HCT116 (cell line): ENCODE results near the gene WDR20. TPM values are rescaled to one million over a fixed set of nuclear protein-coding genes. Genes with fewer than 3 reads are reported as not detected.

Experiments
- ATAC-seq: fragments of 200-7000 bp; cut with Tn5 transposase; 2 replicates; pipeline ENCODE4 v1.9.1; 2020; ENCODE audit warnings: mild to moderate bottlenecking, moderate library complexity
- BruUV-seq: library from RNA; stranded (reverse); fragments of 400-500 nt; replicated peaks from 2 replicates; lab custom pipeline; 2021; lab: Mats Ljungman, UMichigan
- CTCF ChIA-PET: fragments of 300-600 bp; sonication (Branson Sonifier 250); formaldehyde crosslinking; loops from one replicate; lab custom pipeline; 2021; ENCODE audit warnings: antibody characterized with exemption; lab: Charles Lee
- POLR2A ChIA-PET: fragments of 300-600, 350-600 bp; sonication (Branson Sonifier 250); formaldehyde crosslinking; loops from one replicate; lab custom pipeline; 2021; ENCODE audit warnings: antibody characterized with exemption; lab: Charles Lee
- RAD21 ChIA-PET, 2 experiments: fragments of 300-600 bp; sonication (Branson Sonifier 250); formaldehyde crosslinking; loops; one replicate each; lab custom pipeline; 2023; ENCODE audit warnings: low total read pairs in 2 of 2; ENCODE audit not compliant: uncharacterized antibody in 2 of 2, unreplicated experiment in 2 of 2, low non-redundant PET in 1 of 2; lab: Charles Lee
- DNase-seq: peaks from one replicate; pipeline ENCODE4 v3.0.0-alpha.2; 2010; ENCODE audit warnings: low read depth, low spot score
- H2AFZ ChIP-seq: fragments of 200-600 bp; shearing (Covaris generic), sonication (generic); 2 replicates; pipeline ENCODE4 v1.6.1; 2017; ENCODE audit warnings: low read depth, mixed run types, mixed read lengths, antibody characterized with exemption, low read length; ENCODE audit not compliant: poor library complexity, severe bottlenecking
- H3K27ac ChIP-seq: 2 replicates; pipeline ENCODE4 v1.5.1; 2012; ENCODE audit warnings: low read depth, low read length
- H3K27me3 ChIP-seq: fragments of 200-600 bp; sonication (generic); 2 replicates; pipeline ENCODE4 v1.6.1; 2016; ENCODE audit warnings: mixed run types, low read length, mixed read lengths; ENCODE audit not compliant: insufficient read depth
- H3K36me3 ChIP-seq, 2 experiments: fragments of 200-500 bp in 1 of 2; fragments of 200-600 bp in 1 of 2; sonication (Bioruptor generic) in 1 of 2; sonication (generic) in 1 of 2; 2 replicates each; pipeline versions ENCODE4 v1.5.1 to v1.6.1; 2014 to 2016; ENCODE audit warnings: low read length in 2 of 2, inconsistent platforms in 1 of 2, mixed read lengths in 1 of 2, mixed run types in 1 of 2; ENCODE audit not compliant: insufficient read depth in 2 of 2, control insufficient read depth in 1 of 2
- H3K4me1 ChIP-seq, 2 experiments: fragments of 200-600 bp in 1 of 2; sonication (generic) in 1 of 2; 2 replicates each; pipeline versions ENCODE4 v1.5.1 to v1.6.1; 2012 to 2017; ENCODE audit warnings: low read length in 2 of 2, inconsistent platforms in 1 of 2, mild to moderate bottlenecking in 1 of 2, mixed read lengths in 1 of 2, mixed run types in 1 of 2, moderate library complexity in 1 of 2; ENCODE audit not compliant: insufficient read depth in 2 of 2, control insufficient read depth in 1 of 2
- H3K4me2 ChIP-seq: fragments of 200-600 bp; sonication (generic); 2 replicates; pipeline ENCODE4 v1.6.1; 2017; ENCODE audit warnings: mixed run types, low read length, mixed read lengths
- H3K4me3 ChIP-seq, 2 experiments: fragments of 200-600 bp in 1 of 2; sonication (generic) in 1 of 2; replicated peaks in 1 of 2; 2 replicates each; pipeline ENCODE4 v1.5.1; 2011 to 2016; ENCODE audit warnings: low read length in 2 of 2, control low read depth in 1 of 2, low read depth in 1 of 2, mild to moderate bottlenecking in 1 of 2, mixed read lengths in 1 of 2, mixed run types in 1 of 2
- H3K79me2 ChIP-seq: fragments of 200-600 bp; sonication (generic); 2 replicates; pipeline ENCODE4 v1.6.1; 2017; ENCODE audit warnings: mild to moderate bottlenecking, mixed run types, low read length, moderate library complexity, mixed read lengths; ENCODE audit not compliant: insufficient read depth
- H3K9ac ChIP-seq: fragments of 200-600 bp; sonication (generic); 2 replicates; pipeline ENCODE4 v1.6.1; 2016; ENCODE audit warnings: low read length, mixed read lengths
- H3K9me2 ChIP-seq: fragments of 200-600 bp; sonication (generic), shearing (Covaris generic); 2 replicates; pipeline ENCODE4 v1.6.1; 2017; ENCODE audit warnings: mixed run types, mild to moderate bottlenecking, moderate library complexity; ENCODE audit not compliant: insufficient read depth
- H3K9me3 ChIP-seq, 2 experiments: fragments of 200-500 bp in 1 of 2; fragments of 200-600 bp in 1 of 2; sonication (Bioruptor generic) in 1 of 2; sonication (generic) in 1 of 2; 2 replicates each; pipeline ENCODE4 v1.6.1; 2014 to 2017; ENCODE audit warnings: low read length in 2 of 2, mixed read lengths in 2 of 2, inconsistent platforms in 1 of 2, low read depth in 1 of 2, mild to moderate bottlenecking in 1 of 2, mixed run types in 1 of 2, moderate library complexity in 1 of 2; ENCODE audit not compliant: control insufficient read depth in 1 of 2, insufficient read depth in 1 of 2
- H4K20me1 ChIP-seq: fragments of 200-600 bp; sonication (generic), shearing (Covaris generic); 2 replicates; pipeline ENCODE4 v1.6.1; 2017; ENCODE audit warnings: mixed run types, mild to moderate bottlenecking, moderate library complexity; ENCODE audit not compliant: insufficient read depth
- CBX3 ChIP-seq: IDR thresholded peaks from 2 replicates; pipeline ENCODE4 v1.6.1; 2012; ENCODE audit warnings: low read depth
- ELF1 ChIP-seq: IDR thresholded peaks from 2 replicates; pipeline ENCODE4 v1.6.1; 2012; ENCODE audit warnings: low read depth, borderline replicate concordance
- RAD21 ChIP-seq: IDR thresholded peaks from 2 replicates; pipeline ENCODE4 v1.6.1; 2012; ENCODE audit warnings: low read depth, mild to moderate bottlenecking
- TCF7L2 ChIP-seq: IDR thresholded peaks from 2 replicates; pipeline ENCODE4 v1.7.0; 2011; ENCODE audit warnings: borderline replicate concordance, inconsistent platforms; ENCODE audit not compliant: insufficient read depth, insufficient read length; ENCODE audit errors: extremely low read depth
- YY1 ChIP-seq: IDR thresholded peaks from 2 replicates; pipeline ENCODE4 v1.6.1; 2011; ENCODE audit warnings: low read length, low read depth, moderate library complexity, mild to moderate bottlenecking; ENCODE audit not compliant: insufficient replicate concordance; ENCODE audit errors: extremely low read depth
- intact Hi-C: fragments of 100-400 bp; cut with micrococcal nuclease; formaldehyde crosslinking; loops from 2 replicates; pipeline ENCODE4 v1.10.0; 2022
- total RNA-seq: library from RNA; stranded (reverse); gene quantifications from one replicate; pipeline ENCODE4 v1.2.1, GENCODE V29; 2021; ENCODE audit not compliant: unreplicated experiment
- TF ChIP-seq, protein P1 (sequence below): IDR thresholded peaks from 2 replicates; pipeline ENCODE4 v1.6.1; 2011; ENCODE audit warnings: mild to moderate bottlenecking, low read length, moderate library complexity; ENCODE audit not compliant: insufficient replicate concordance; ENCODE audit errors: extremely low read depth
- TF ChIP-seq, protein P2 (sequence below), 3 experiments: fragments of 200-600 bp in 1 of 3; sonication (generic) in 1 of 3; IDR thresholded peaks in 2 of 3; conservative IDR thresholded peaks in 1 of 3; 2 replicates each; pipeline ENCODE4 v1.5.1; 2012 to 2017; ENCODE audit warnings: low read depth in 2 of 3, low read length in 2 of 3, antibody characterized with exemption in 1 of 3, borderline replicate concordance in 1 of 3, control low read depth in 1 of 3, mild to moderate bottlenecking in 1 of 3, mixed read lengths in 1 of 3, mixed run types in 1 of 3, moderate library complexity in 1 of 3; ENCODE audit not compliant: insufficient read depth in 1 of 3

The WDR20 gene
- total RNA-seq, 1 experiment from 2014 or later: 21.1 TPM

DNA sequence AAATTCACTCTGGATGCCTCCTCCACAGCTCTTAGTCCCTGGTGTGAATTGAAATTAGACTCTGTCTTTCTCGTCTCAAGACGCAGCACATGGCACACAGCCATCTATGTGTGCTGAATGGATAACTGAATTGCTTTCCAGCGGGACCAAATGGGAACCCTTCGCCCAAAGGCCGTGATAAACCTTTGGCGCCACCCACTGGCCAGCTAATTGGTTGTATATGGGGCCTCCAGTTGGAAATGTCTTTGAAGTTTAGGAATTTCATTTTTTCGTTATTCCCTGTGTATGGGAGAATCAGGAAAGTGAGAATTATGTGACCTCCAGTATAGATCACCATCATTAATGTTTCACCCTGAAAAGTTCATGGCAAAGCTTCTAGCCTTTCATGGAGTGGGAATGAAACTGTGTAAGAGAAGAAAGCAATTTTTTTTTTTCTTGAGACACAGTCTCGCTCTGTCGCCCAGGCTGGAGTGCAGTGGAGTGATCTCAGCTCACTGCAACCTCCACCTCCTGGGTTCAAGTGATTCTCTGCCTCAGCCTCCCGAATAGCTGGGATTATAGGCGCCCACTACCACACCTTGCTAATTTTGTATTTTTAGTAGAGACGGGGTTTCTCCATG, 43.0 kb upstream of the WDR20 start:
- Histone ChIP-seq H3K4me2 (peak overlapping the region; percentile 45), H2AFZ (peak overlapping the region; percentile 50)
- POLR2A ChIA-PET: interaction anchor here (1.3 to 1.6 kb wide), 3 partner anchors 33 to 131 kb away, joined by 4 to 5 read pairs (median 5); no protein-coding TSS in a partner anchor

More for the DNA sequence above, 43.0 kb upstream of the WDR20 start:
- Histone ChIP-seq H3K9me2 (no peaks in the 10 kb centered on the region), H4K20me1 (no peaks in the 10 kb centered on the region), H3K27me3 (no peaks in the 10 kb centered on the region), H3K9ac (no peak overlapping the region)
- RAD21 ChIA-PET: interaction anchor here (0.5 to 2.0 kb wide), 8 partner anchors 30 to 390 kb away, joined by 3 to 13 read pairs (median 4); no protein-coding TSS in a partner anchor
- no TSS peak for BruUV-seq
- CTCF ChIA-PET: interaction anchor here (0.9 to 3.1 kb wide), 14 partner anchors 9 to 390 kb away, joined by 3 to 45 read pairs (median 6); partner anchors contain the start of gene WDR20
- intact Hi-C loops: loop anchor here (1.0 to 2.0 kb wide), 5 partner anchors 33 to 390 kb away; no protein-coding TSS in a partner anchor
- TF ChIP-seq, protein P1, sequence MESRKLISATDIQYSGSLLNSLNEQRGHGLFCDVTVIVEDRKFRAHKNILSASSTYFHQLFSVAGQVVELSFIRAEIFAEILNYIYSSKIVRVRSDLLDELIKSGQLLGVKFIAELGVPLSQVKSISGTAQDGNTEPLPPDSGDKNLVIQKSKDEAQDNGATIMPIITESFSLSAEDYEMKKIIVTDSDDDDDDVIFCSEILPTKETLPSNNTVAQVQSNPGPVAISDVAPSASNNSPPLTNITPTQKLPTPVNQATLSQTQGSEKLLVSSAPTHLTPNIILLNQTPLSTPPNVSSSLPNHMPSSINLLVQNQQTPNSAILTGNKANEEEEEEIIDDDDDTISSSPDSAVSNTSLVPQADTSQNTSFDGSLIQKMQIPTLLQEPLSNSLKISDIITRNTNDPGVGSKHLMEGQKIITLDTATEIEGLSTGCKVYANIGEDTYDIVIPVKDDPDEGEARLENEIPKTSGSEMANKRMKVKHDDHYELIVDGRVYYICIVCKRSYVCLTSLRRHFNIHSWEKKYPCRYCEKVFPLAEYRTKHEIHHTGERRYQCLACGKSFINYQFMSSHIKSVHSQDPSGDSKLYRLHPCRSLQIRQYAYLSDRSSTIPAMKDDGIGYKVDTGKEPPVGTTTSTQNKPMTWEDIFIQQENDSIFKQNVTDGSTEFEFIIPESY: no peak
- TF ChIP-seq YY1 (peak; percentile 39), ELF1 (no peak), TCF7L2 (peak; percentile 74), RAD21 (peak; percentile 96), CBX3 (no peak)
- TF ChIP-seq, protein P2, sequence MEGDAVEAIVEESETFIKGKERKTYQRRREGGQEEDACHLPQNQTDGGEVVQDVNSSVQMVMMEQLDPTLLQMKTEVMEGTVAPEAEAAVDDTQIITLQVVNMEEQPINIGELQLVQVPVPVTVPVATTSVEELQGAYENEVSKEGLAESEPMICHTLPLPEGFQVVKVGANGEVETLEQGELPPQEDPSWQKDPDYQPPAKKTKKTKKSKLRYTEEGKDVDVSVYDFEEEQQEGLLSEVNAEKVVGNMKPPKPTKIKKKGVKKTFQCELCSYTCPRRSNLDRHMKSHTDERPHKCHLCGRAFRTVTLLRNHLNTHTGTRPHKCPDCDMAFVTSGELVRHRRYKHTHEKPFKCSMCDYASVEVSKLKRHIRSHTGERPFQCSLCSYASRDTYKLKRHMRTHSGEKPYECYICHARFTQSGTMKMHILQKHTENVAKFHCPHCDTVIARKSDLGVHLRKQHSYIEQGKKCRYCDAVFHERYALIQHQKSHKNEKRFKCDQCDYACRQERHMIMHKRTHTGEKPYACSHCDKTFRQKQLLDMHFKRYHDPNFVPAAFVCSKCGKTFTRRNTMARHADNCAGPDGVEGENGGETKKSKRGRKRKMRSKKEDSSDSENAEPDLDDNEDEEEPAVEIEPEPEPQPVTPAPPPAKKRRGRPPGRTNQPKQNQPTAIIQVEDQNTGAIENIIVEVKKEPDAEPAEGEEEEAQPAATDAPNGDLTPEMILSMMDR (IDR thresholded peaks at IDR 0.05 in 2 of 3, conservative IDR thresholded peaks at IDR 0.05 in 1 of 3; ENCODE audit: borderline replicate concordance in 1 of 3, insufficient read depth in 1 of 3, low read depth in 2 of 3, low read length in 2 of 3): peak; percentile 73 to 96 (median 85)
- TF ChIP-seq, all 23 proteins: peak for 4
- ATAC-seq (peak; percentile 86), DNase-seq (peak; percentile 50)
- Histone ChIP-seq H3K9me3 (no peaks in the 10 kb centered on the region), H3K36me3 (no peaks in the 10 kb centered on the region), H3K27ac (no peak overlapping the region), H3K79me2 (no peaks in the 10 kb centered on the region), H3K4me1 (peaks cover 26 to 32% of the 10 kb centered on the region in 2 experiments), H3K4me3 (no peak overlapping the region)
